Hepatic stellate cell (primary cell): ENCODE measurements around the gene C2orf78.

Experiments
- DNase-seq: peaks from one replicate; pipeline ENCODE4 v3.0.0; 2011; ENCODE audit warnings: low spot score

Gene C2orf78

GRCh38 chr2:73837847-73838585, 54.0 kb downstream of the C2orf78 start:
- DNase-seq: no peak

- DNase-seq: no peak
These were observed 55.0 kb downstream of the C2orf78 start for GRCh38 chr2:73838889-73839534.

- no peak for DNase-seq
These were observed 55.8 kb downstream of the C2orf78 start for GRCh38 chr2:73839653-73840411.

GRCh38 chr2:73841912-73842738, 58.1 kb downstream of the C2orf78 start:
- DNase-seq: no peak

GRCh38 chr2:73842739-73843019, 58.7 kb downstream of the C2orf78 start:
- DNase-seq: no peak

GRCh38 chr2:73844087-73844486, 60.1 kb downstream of the C2orf78 start:
- DNase-seq: no peak

GRCh38 chr2:73850009-73850408, 66.0 kb downstream of the C2orf78 start:
- DNase-seq: no peak

GRCh38 chr2:73851274-73851673, 67.3 kb downstream of the C2orf78 start:
- DNase-seq: no peak

- DNase-seq: peak; percentile 67
These were observed 68.0 kb downstream of the C2orf78 start for GRCh38 chr2:73852020-73852419.

GRCh38 chr2:73855526-73855925, 71.5 kb downstream of the C2orf78 start:
- DNase-seq: no peak

GRCh38 chr2:73856214-73856613, 72.2 kb downstream of the C2orf78 start:
- peak; percentile 9 for DNase-seq

GRCh38 chr2:73859721-73860586, 76.0 kb downstream of the C2orf78 start:
- DNase-seq: peak; percentile 64

GRCh38 chr2:73862987-73863386, 79.0 kb downstream of the C2orf78 start:
- DNase-seq: no peak
